Ectodermal cell (in vitro differentiated cells): ENCODE measurements around the gene YIPF2.
"Not testable (repeated sequence)": the region's sequence is repeated elsewhere in the genome, so short reads cannot be mapped to it uniquely, and the experiment has no call there.

Experiments
- H3K27ac ChIP-seq: 2 replicates; pipeline ENCODE4 v1.7.0; 2013; ENCODE audit warnings: mild to moderate bottlenecking, low read depth, low read length; ENCODE audit not compliant: insufficient read depth, poor library complexity, severe bottlenecking
- H3K27me3 ChIP-seq: 2 replicates; pipeline ENCODE4 v1.7.0; 2013; ENCODE audit warnings: mild to moderate bottlenecking, low read length; ENCODE audit not compliant: insufficient read depth, control insufficient read depth, poor library complexity, severe bottlenecking
- H3K36me3 ChIP-seq: one replicate; pipeline ENCODE4 v1.7.0; 2013; ENCODE audit warnings: low read length; ENCODE audit not compliant: control insufficient read depth, insufficient read depth
- H3K4me1 ChIP-seq: one replicate; pipeline ENCODE4 v1.7.0; 2013; ENCODE audit warnings: low read length; ENCODE audit not compliant: control insufficient read depth, insufficient read depth
- H3K4me3 ChIP-seq: 2 replicates; pipeline ENCODE4 v1.7.0; 2013; ENCODE audit warnings: low read depth, low read length, control low read depth; ENCODE audit not compliant: insufficient read depth
- H3K9me3 ChIP-seq: 2 replicates; pipeline ENCODE4 v1.7.0; 2013; ENCODE audit warnings: mild to moderate bottlenecking, low read length, moderate library complexity; ENCODE audit not compliant: control insufficient read depth
- WGBS, 2 experiments: methylation state at CpG; one replicate each; pipeline ENCODE4 v1.1.7; 2013; ENCODE audit warnings: missing lambda C conversion rate in 2 of 2; 5-methylcytosine and 5-hydroxymethylcytosine counted together

YIPF2 gene

GRCh38 chr19:10877608-10878007 lies 50.8 kb downstream of the YIPF2 start:
- not testable (repeated sequence) for H3K9me3 ChIP-seq, H3K27ac ChIP-seq, H3K4me3 ChIP-seq, H3K27me3 ChIP-seq, H3K36me3 ChIP-seq
- WGBS, 2 experiments: 92 to 95% methylated on average over 9 of the region's 9 CpGs
- H3K4me1 ChIP-seq: peaks cover 38% of the 10 kb centered on the region

GRCh38 chr19:10876459-10877240 lies 51.8 kb downstream of the YIPF2 start:
- H3K9me3 ChIP-seq: no peaks in the 10 kb centered on the region
- H3K36me3 ChIP-seq: no peaks in the 10 kb centered on the region
- H3K4me1 ChIP-seq: peaks cover 29% of the 10 kb centered on the region
- no peaks in the 10 kb centered on the region for H3K27me3 ChIP-seq
- 88 to 94% methylated on average over 10 of the region's 10 CpGs for WGBS, 2 experiments
- no peak overlapping the region for H3K27ac ChIP-seq
- no peak overlapping the region for H3K4me3 ChIP-seq

GRCh38 chr19:10874024-10874423 lies 54.4 kb downstream of the YIPF2 start:
- H3K4me1 ChIP-seq: peaks cover 7% of the 10 kb centered on the region
- WGBS, 2 experiments: 95 to 97% methylated on average over 1 of the region's 1 CpG
- no peak overlapping the region for H3K4me3 ChIP-seq
- no peaks in the 10 kb centered on the region for H3K9me3 ChIP-seq
- no peaks in the 10 kb centered on the region for H3K27me3 ChIP-seq
- no peaks in the 10 kb centered on the region for H3K36me3 ChIP-seq
- no peak overlapping the region for H3K27ac ChIP-seq

GRCh38 chr19:10872546-10873107 lies 55.8 kb downstream of the YIPF2 start:
- no peaks in the 10 kb centered on the region for H3K27me3 ChIP-seq
- no peaks in the 10 kb centered on the region for H3K36me3 ChIP-seq
- peaks cover 7% of the 10 kb centered on the region for H3K4me1 ChIP-seq
- peak overlapping the region; percentile 77 for H3K4me3 ChIP-seq
- H3K27ac ChIP-seq: no peak overlapping the region
- no peaks in the 10 kb centered on the region for H3K9me3 ChIP-seq
- 20 to 22% methylated on average over 16 of the region's 16 CpGs for WGBS, 2 experiments
